Activated CD4-positive, alpha-beta T cell treated with anti-CD3 and anti-CD28 coated beads for 36 hours (primary cell): Measurements from ENCODE around the gene CELF4. TPM values are rescaled to one million over a fixed set of nuclear protein-coding genes. Genes with fewer than 3 reads are reported as not detected.

ENCODE experiments used
- ATAC-seq: fragments of 200-7000 bp; cut with Tn5 transposase; one replicate; pipeline ENCODE4 v1.10.0; 2021; ENCODE audit warnings: mild to moderate bottlenecking, moderate library complexity
- CTCF ChIA-PET: fragments of 350-600 bp; sonication (Branson Sonifier 250); formaldehyde crosslinking; loops from one replicate; lab custom pipeline; 2021; ENCODE audit warnings: antibody characterized with exemption; lab: Charles Lee
- POLR2A ChIA-PET: fragments of 350-600 bp; sonication (Branson Sonifier 250); formaldehyde crosslinking; loops from one replicate; lab custom pipeline; 2021; ENCODE audit warnings: antibody characterized with exemption, inconsistent platforms; lab: Charles Lee
- DNase-seq: peaks from one replicate; pipeline ENCODE4 v3.0.0-alpha.2; 2020
- H3K27ac Mint-ChIP-seq: one replicate; pipeline ENCODE4 v1.8.0; 2021; ENCODE audit warnings: mixed read lengths
- H3K27me3 Mint-ChIP-seq: one replicate; pipeline ENCODE4 v1.8.0; 2021; ENCODE audit warnings: mixed read lengths
- H3K36me3 Mint-ChIP-seq: one replicate; pipeline ENCODE4 v1.8.0; 2021; ENCODE audit warnings: low read depth, mixed read lengths
- H3K4me1 Mint-ChIP-seq: one replicate; pipeline ENCODE4 v1.8.0; 2021; ENCODE audit warnings: mixed read lengths
- H3K4me3 Mint-ChIP-seq: one replicate; pipeline ENCODE4 v1.8.0; 2021; ENCODE audit warnings: mild to moderate bottlenecking, moderate library complexity, mixed read lengths
- H3K9me3 Mint-ChIP-seq: one replicate; pipeline ENCODE4 v1.8.0; 2021; ENCODE audit warnings: low read depth, mixed read lengths
- intact Hi-C, 2 experiments: fragments of 100-400 bp; cut with DNase I in 1 of 2; cut with micrococcal nuclease in 1 of 2; formaldehyde crosslinking; loops; one replicate each; pipeline versions ENCODE4 v1.14.2 to v1.15.1; 2022 to 2024; cut with DNase I, micrococcal nuclease
- total RNA-seq, 2 experiments: library from RNA; stranded (reverse); gene quantifications; one replicate each; pipeline ENCODE4 v1.2.3, GENCODE V29; 2021

CELF4 gene
- total RNA-seq, 2 experiments from 2014 or later: not detected

DNA sequence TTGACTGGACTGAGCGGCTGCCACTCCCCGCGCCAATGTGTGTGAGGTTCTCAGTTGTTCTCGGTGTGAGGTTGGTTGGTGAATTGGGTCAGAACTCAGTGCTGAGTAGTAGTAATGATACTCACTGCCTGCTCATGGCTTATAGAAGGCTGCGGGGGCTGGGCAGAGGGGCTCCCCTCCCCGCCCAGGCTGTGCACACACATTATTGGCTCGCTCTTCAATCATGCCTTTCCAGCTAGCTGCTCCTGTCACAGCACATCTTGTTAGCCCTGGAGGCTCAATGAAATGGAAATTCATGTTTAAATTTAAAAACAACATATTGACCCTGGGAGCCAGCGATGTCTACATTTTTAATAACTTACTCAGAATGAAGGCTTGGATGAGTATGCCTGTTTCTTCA, 152.8 kb downstream of the CELF4 start:
- no peak for ATAC-seq

DNA sequence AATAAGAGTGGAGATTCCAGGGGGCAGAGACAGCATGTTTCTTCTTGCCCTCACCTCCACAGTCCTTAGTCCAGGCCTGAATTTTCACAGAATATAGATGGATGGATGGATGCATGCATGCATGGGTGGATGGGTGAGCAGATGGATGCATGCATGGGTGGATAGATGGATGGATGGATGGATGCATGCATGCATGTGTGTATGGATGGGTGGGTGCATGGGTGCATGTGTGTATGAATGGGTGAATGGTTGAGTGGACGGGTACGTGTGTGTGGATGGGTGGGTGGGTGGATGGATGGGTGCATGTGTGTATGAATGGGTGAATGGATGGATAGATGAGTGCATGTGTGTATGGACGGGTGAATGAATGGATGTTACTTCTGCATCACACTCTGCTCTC, 153.3 kb downstream of the CELF4 start:
- ChIA-PET POLR2A (no interaction called here), CTCF (no interaction called here)
- Mint-ChIP-seq H3K27me3 (no peaks in the 10 kb centered on the region), H3K4me1 (no peaks in the 10 kb centered on the region), H3K4me3 (no peak overlapping the region), H3K36me3 (no peaks in the 10 kb centered on the region), H3K27ac (no peak overlapping the region), H3K9me3 (no peaks in the 10 kb centered on the region)
- intact Hi-C loops: no loop called here
- no peak for ATAC-seq
- no peak for DNase-seq

More for the DNA sequence above, 152.8 kb downstream of the CELF4 start:
- Mint-ChIP-seq H3K27ac (no peak overlapping the region), H3K4me3 (no peak overlapping the region), H3K4me1 (no peaks in the 10 kb centered on the region), H3K9me3 (no peaks in the 10 kb centered on the region), H3K36me3 (no peaks in the 10 kb centered on the region), H3K27me3 (no peaks in the 10 kb centered on the region)
- no peak for DNase-seq
- ChIA-PET POLR2A (no interaction called here), CTCF (no interaction called here)
- intact Hi-C loops: no loop called here

DNA sequence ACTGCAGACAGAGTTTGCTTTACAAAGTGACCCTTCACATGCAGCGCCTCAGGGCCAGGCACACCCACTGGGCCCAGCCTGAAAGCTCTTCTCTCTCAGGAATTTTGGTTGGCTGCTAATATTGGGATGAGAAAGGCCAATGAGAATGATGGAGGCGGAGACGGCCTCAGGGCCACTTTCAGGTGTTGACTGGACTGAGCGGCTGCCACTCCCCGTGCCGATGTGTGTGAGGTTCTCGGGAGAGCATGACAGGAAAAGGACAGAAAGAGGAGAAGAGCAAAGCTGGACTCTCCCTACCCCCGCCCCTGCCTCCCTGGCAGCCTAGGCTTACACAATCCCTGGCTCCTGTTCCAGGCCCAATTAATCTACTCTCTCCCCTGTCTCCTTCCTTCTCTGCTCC, 155.7 kb downstream of the CELF4 start:
- no peaks in the 10 kb centered on the region for H3K4me1 Mint-ChIP-seq
- no peaks in the 10 kb centered on the region for H3K9me3 Mint-ChIP-seq
- POLR2A ChIA-PET: no interaction called here

DNA sequence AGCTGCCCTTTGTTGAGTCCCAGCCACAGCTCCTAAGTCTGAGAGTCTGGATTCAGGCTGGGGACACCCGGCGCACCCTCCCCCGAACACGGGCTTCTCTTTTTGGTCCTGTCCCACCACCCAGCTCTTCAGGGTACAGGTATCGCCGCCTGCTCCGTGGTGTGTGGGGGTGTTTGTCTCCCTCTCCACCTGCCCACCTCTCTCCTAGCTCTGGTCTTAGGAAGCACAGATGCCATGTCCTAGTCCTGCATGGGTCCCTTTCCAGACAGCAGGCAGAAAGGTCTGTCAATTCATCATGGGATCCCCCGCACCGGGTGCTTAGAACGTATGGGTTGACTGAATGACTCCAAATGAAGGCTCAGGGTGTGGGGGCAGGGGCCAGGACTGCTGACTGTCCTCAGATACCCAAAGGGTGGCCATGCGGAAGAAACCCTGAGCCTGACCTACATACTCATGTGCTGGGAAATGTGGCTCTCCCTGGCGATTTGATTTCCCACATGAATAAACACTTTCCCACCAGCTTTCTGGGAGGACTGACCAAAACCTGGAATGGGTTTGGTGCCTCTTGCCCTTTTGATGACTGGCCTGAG, 156.8 kb downstream of the CELF4 start:
- DNase-seq (no peak), ATAC-seq (no peak)
- intact Hi-C loops: no loop called here
- Mint-ChIP-seq H3K27me3 (no peaks in the 10 kb centered on the region), H3K4me3 (no peak overlapping the region), H3K4me1 (no peaks in the 10 kb centered on the region), H3K36me3 (no peaks in the 10 kb centered on the region), H3K27ac (no peak overlapping the region), H3K9me3 (no peaks in the 10 kb centered on the region)
- ChIA-PET POLR2A (no interaction called here), CTCF (no interaction called here)

More for the DNA sequence above, 155.7 kb downstream of the CELF4 start:
- H3K4me3 Mint-ChIP-seq: no peak overlapping the region
- no peaks in the 10 kb centered on the region for H3K36me3 Mint-ChIP-seq
- ATAC-seq (no peak), DNase-seq (no peak)
- no peaks in the 10 kb centered on the region for H3K27me3 Mint-ChIP-seq
- intact Hi-C loops: no loop called here
- CTCF ChIA-PET: no interaction called here
- no peak overlapping the region for H3K27ac Mint-ChIP-seq

DNA sequence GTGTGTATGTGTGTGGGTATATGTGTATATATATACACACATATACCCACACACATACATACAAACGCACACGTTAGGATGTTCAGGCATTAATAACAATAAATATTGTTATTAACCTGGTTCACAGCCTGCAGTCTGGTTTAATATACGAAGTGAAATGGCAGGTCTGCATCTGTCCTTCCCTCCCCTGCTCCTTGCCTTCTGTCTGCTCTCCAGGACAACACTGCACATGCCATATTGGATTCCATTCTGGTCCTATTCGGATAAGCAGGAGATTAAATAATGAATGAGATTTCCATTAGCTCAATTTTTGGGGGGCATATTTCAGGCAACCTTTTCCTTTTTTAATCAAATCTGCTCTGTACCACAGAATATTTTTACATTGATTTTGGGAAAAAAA, 158.0 kb downstream of the CELF4 start:
- ChIA-PET POLR2A (no interaction called here), CTCF (no interaction called here)

DNA sequence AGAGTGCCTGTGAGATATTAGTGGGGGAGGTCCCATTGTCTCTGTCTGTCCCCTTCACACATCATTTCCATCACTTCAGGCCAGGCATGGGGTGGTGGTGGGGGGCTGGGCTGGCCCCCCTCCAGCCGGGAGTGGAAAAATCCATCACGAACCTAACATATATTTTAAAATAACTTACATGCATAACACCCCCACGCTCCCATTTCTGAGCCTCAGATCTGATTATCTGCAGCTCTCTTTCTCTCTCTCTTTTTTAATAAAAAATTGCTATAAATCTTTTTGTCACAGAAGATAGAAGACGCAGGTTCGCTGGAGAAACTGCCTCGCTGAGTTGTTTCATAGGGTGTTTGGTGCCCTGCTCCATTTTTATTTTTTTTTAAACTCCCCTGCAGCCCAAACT, 159.8 kb downstream of the CELF4 start:
- H3K36me3 Mint-ChIP-seq: no peaks in the 10 kb centered on the region
- no peaks in the 10 kb centered on the region for H3K27me3 Mint-ChIP-seq
- H3K4me1 Mint-ChIP-seq: no peaks in the 10 kb centered on the region
- no peak overlapping the region for H3K27ac Mint-ChIP-seq
- ATAC-seq (no peak), DNase-seq (no peak)
- CTCF ChIA-PET: interaction anchor here (0.7 kb wide), 1 partner anchor 27 kb away, joined by 3 read pairs; no protein-coding TSS in a partner anchor
- POLR2A ChIA-PET: no interaction called here
- no peak overlapping the region for H3K4me3 Mint-ChIP-seq
- intact Hi-C loops: no loop called here
- no peaks in the 10 kb centered on the region for H3K9me3 Mint-ChIP-seq

More for the DNA sequence above, 158.0 kb downstream of the CELF4 start:
- DNase-seq: no peak
- H3K27me3 Mint-ChIP-seq: no peaks in the 10 kb centered on the region
- no peaks in the 10 kb centered on the region for H3K9me3 Mint-ChIP-seq
- no peaks in the 10 kb centered on the region for H3K36me3 Mint-ChIP-seq
- H3K27ac Mint-ChIP-seq: no peak overlapping the region
- intact Hi-C loops: no loop called here
- no peak overlapping the region for H3K4me3 Mint-ChIP-seq
- no peak for ATAC-seq
- H3K4me1 Mint-ChIP-seq: no peaks in the 10 kb centered on the region

DNA sequence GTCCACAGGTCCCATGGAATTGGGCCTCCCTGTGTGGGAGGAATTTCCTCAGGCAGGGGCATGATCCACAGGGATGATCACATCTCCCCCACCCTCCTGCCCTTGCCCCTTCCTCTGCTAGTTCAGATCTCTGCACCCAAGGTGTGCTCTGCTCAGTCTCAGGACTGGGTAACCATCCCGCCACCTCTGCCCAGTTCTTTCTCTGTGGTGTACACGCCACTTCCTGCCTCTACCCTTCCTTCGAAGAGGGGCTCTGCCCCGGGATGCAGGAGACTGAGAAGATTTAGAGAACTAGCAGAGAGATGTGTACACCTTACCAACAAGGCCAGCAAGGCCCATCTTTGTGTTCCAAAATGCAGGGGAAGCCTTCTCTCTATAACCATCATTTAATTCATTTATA, 160.4 kb downstream of the CELF4 start:
- ChIA-PET CTCF (interaction anchor here (0.7 kb wide), 1 partner anchor 27 kb away, joined by 3 read pairs; no protein-coding TSS in a partner anchor), POLR2A (no interaction called here)
- intact Hi-C loops: no loop called here
- DNase-seq (no peak), ATAC-seq (no peak)
- Mint-ChIP-seq H3K27ac (no peak overlapping the region), H3K4me1 (no peaks in the 10 kb centered on the region), H3K36me3 (no peaks in the 10 kb centered on the region), H3K9me3 (no peaks in the 10 kb centered on the region), H3K4me3 (no peak overlapping the region), H3K27me3 (no peaks in the 10 kb centered on the region)

DNA sequence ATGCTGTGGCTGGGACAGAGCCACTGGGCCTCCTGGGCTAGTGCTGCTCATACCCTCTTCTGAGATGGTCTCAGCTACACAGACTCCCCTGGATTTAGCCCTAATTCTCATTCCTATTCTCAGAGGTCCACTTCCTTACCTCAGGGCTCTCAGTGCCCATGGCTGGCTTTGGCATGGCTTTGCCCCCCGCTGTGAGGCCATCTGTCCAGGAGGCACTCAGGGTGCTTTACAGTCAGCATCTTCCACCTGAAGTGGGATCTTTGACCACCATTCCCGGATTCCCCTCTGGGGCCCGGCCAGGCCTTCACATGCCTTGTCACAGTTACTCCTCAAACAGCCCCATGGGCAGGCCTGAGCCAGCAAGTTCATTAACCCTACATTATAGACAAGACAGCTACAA, 161.8 kb downstream of the CELF4 start:
- no peaks in the 10 kb centered on the region for H3K27me3 Mint-ChIP-seq
- no peaks in the 10 kb centered on the region for H3K9me3 Mint-ChIP-seq
- H3K27ac Mint-ChIP-seq: no peak overlapping the region
- H3K36me3 Mint-ChIP-seq: no peaks in the 10 kb centered on the region
- DNase-seq (no peak), ATAC-seq (no peak)
- CTCF ChIA-PET: no interaction called here
- intact Hi-C loops: no loop called here
- no peak overlapping the region for H3K4me3 Mint-ChIP-seq
- H3K4me1 Mint-ChIP-seq: no peaks in the 10 kb centered on the region
- POLR2A ChIA-PET: no interaction called here

DNA sequence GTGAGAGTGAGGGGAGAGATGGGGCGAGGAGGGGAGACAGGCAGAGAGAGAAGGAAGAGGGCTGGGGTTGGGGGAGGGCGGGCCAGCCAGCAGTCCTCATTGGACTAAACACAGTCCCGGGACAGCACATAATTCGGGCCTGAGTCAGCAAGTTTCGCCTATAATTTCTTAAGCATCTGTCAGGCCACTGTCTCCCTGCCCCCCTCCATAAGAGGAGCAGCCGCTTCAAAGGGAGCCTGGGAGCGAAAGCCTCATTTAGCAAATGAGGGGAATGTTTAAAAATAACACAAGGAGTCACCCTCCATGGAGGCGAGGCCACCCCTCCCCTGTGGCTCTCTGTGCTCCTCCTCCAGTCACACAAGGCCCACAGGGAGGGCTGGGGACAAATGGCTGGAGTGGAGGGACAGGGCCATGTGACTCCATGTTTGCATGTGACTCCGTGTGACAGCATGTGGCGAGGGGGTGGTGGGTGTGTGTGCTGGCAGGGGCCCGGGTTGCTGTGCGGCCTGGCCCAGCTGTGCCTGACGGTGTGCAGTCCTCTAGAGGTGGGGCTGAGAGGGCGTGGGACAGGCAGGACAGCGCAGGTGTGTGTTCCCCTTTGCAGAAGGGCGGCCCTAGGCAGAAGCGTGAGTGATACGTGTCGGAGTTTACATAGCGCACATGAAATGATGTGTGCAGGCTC, 162.4 kb downstream of the CELF4 start:
- Mint-ChIP-seq H3K4me1 (no peaks in the 10 kb centered on the region), H3K9me3 (no peaks in the 10 kb centered on the region), H3K36me3 (no peaks in the 10 kb centered on the region), H3K4me3 (no peak overlapping the region), H3K27ac (no peak overlapping the region), H3K27me3 (no peaks in the 10 kb centered on the region)
- ChIA-PET POLR2A (no interaction called here), CTCF (no interaction called here)
- DNase-seq: no peak
- intact Hi-C loops: no loop called here
- ATAC-seq: no peak

DNA sequence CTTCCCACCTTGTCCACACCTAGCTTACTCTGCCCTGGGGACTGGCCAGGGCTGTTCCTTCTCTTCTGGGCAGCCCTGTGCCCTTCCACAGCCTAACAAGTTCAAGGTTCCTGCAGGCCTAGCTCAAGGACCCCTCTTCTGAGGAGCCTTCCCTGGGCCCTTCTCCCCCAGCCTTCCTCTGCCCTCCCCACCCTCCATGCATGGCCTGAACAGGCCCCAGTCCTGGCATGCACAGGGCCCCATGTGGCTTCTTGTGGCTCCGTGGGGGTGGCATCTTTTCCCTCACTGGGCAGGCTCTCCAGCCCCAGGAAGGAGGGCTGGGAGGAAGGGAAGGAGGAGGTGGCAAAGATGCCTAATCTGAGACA, 162.9 kb downstream of the CELF4 start:
- ATAC-seq (no peak), DNase-seq (no peak)
- POLR2A ChIA-PET: no interaction called here
- H3K4me1 Mint-ChIP-seq: no peaks in the 10 kb centered on the region
- no peak overlapping the region for H3K4me3 Mint-ChIP-seq
- H3K36me3 Mint-ChIP-seq: no peaks in the 10 kb centered on the region
- H3K27me3 Mint-ChIP-seq: no peaks in the 10 kb centered on the region
- intact Hi-C loops: no loop called here
- no peaks in the 10 kb centered on the region for H3K9me3 Mint-ChIP-seq
- CTCF ChIA-PET: no interaction called here
- H3K27ac Mint-ChIP-seq: no peak overlapping the region

DNA sequence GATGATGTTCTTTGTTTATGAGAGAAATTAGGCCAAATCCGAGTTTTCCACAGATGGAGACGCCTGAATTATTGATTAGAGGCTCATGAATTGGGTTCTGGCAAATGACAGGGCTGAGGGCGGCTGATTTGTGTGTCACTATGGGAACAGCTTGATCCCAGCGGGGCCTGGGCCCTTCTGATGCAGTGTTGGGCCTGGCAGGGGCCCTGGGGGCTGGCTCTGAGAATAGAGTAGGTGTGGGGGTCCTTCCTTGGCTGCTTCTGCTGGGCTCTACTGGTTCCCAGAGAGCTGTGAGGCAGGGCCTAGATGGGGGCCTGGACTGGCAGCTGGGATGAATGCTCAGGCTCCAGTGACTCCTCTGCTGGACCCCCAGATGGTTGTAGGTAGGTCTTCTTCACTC, 164.8 kb downstream of the CELF4 start:
- CTCF ChIA-PET: no interaction called here
- intact Hi-C loops: no loop called here
- no peaks in the 10 kb centered on the region for H3K9me3 Mint-ChIP-seq

DNA sequence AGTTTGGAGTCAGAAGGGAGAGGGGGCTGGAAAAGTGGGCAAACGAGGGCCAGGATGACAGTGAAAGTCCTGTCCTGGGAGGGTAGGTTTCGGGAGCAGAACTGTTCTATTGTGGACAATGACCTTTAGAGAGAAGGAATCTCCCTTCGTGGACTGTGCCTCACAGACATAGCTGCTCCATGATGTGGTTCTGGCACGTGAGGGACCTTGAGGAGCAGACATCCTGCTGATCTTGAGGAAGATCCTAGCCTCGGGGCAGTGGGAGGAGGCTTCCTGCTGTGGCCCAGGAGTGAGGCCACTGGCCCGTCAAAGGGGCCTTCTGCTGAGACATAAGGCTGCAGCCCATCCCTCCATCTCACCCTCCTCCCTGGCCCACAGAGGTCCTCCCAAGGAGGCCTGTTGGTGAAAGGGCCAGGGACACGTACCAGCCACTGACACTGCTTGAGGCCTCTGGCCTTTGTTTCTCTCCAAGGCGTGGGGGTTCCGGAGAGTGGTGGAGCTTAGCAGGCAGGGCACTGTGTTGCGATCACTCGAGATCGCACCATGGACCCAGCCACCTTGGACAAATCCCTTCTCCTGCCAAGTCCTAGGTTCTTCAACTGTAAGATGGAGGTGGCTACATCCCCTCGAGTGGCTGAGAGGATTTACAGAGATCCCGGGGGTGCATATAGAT, 167.2 kb downstream of the CELF4 start:
- ChIA-PET CTCF (interaction anchor here (0.7 kb wide), 1 partner anchor 109 kb away, joined by 3 read pairs; no protein-coding TSS in a partner anchor), POLR2A (no interaction called here)
- H3K9me3 Mint-ChIP-seq: no peaks in the 10 kb centered on the region
- H3K27me3 Mint-ChIP-seq: peaks cover 10% of the 10 kb centered on the region
- H3K4me3 Mint-ChIP-seq: no peak overlapping the region
- no peaks in the 10 kb centered on the region for H3K4me1 Mint-ChIP-seq
- H3K36me3 Mint-ChIP-seq: no peaks in the 10 kb centered on the region
- no peak overlapping the region for H3K27ac Mint-ChIP-seq
- ATAC-seq (no peak), DNase-seq (no peak)
- intact Hi-C loops: no loop called here

More for the DNA sequence above, 164.8 kb downstream of the CELF4 start:
- no peak overlapping the region for H3K4me3 Mint-ChIP-seq
- no peak overlapping the region for H3K27ac Mint-ChIP-seq
- no peak for ATAC-seq
- no peaks in the 10 kb centered on the region for H3K4me1 Mint-ChIP-seq
- peaks cover 2% of the 10 kb centered on the region for H3K27me3 Mint-ChIP-seq
- POLR2A ChIA-PET: no interaction called here
- no peaks in the 10 kb centered on the region for H3K36me3 Mint-ChIP-seq
- no peak for DNase-seq
